ENCODE results near the gene B4GALNT3. TPM values are rescaled to one million over a fixed set of nuclear protein-coding genes. Genes with fewer than 3 reads are reported as not detected.
"Not testable (repeated sequence)": the region's sequence is repeated elsewhere in the genome, so short reads cannot be mapped to it uniquely, and the experiment has no call there.

Gene B4GALNT3
- total RNA-seq, 1 donor from 2014 or later: 65.3 TPM

DNA sequence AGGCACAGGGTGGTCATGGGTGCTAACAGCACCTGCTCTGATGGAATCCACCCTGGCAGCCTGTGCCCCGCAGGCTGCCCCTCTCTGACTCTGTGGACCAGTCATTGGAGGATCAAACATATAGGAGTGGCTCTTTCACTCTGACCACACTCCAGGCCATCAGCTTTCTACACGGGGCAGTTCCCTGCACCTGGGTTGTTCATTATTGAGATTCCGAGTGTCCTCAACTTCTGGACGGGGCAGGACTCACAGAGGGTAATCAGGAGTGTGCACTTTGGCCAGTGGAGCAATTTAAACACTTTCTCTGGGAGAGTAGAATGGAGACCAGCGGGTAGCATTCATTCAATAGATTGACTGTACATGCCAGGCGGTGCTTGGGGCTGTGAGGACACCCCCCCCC is 108.7 kb downstream of the B4GALNT3 start:
- DNase-seq (ENCODE audit: low spot score): no peak
- intact Hi-C loops (cut with DNase I): loop anchor here (10.0 kb wide), 2 partner anchors 316 to 536 kb away; no protein-coding TSS in a partner anchor

DNA sequence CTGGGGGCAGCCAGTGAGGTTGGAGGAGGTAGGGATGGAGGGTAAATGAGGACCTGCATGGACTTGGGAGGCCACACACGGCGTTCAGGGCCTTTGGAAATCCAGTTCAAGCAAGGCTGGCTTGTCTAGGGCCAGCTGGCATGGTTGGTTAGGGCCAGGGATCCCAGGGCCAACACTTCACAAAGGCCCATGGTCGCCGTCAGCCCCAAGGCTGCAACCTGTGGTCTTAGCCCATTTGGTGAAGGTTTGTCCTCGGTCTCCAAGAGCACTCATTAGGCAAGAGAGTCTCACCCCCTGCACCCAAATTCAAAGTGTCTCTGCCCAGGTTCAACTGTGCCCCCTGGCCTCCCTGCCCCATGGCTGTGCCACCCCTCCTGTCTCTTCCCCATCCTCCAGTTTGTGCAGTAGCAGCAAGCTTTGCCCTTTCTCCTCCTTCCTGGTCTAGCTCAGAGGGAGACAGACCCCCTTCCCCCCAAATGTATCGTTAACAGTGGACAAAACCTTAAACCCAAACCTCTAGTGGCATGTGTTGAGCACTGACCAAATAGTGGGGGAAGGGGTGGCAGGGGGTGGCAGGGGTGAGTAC is 109.4 kb downstream of the B4GALNT3 start:
- intact Hi-C loops (cut with DNase I): loop anchor here (10.0 kb wide), 2 partner anchors 316 to 536 kb away; no protein-coding TSS in a partner anchor
- DNase-seq (ENCODE audit: low spot score): peak; percentile 57

DNA sequence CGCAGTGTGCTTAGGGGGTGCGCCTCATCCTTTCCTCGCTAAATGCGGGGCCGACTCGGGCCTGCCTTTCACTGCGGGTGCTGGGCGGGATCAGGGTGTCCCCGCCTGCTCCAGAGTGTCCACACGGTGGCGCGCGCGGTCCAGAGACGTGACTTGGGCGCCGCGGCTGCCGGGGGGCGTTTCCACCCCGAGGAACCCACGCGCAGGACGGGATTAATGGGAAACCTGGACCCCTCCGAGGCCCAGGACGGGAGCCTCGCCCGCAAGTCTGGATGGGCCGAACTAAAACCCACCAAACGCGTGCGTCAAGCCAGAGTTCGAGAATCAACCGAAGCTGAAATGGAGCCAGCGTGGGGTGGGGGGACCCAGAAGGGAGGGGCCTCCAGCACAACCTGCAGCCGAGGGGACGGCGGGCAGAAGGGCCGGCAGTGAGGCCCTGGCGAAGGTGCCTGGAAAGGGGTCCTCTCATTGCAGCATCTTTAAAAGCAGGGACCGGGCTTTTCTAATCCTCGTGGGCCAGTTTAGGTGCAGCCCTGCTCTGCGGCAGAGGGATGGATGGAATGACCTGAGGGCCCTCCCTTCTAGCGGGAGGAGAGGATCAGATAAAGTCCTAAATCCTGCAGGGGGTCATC is 110.2 kb downstream of the B4GALNT3 start:
- peak; percentile 93 for DNase-seq (ENCODE audit: low spot score)
- intact Hi-C loops (cut with DNase I): loop anchor here (2.0 to 10.0 kb wide), 7 partner anchors 77 to 1015 kb away; partner anchors contain the start of genes RAD52 and WNK1

DNA sequence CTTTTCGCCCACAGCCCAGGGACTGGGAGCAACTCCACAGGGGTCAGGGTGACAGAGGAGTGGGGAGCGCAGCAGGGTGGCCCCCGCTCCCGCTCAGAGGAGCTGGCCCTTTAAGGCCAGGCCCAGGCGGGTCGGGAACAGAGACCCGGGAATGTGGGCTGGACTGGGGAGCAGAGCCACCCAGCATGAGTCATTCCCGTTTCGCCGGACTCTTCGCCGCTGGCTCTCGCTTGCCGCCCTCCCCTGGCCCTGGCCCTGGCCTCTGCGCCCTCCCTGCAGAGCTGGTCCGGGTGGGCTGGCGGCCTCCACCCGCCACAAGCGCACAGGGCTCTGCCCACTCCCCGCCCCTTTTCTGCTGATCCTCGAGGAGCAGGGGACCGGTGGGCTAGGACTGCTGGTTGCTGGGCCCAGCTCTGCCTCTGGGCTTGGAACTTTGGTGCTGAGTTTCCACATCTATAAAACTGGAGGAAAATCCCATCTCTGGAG is 110.7 kb downstream of the B4GALNT3 start:
- peak; percentile 90 for DNase-seq (ENCODE audit: low spot score)
- intact Hi-C loops (cut with DNase I): loop anchor here (2.0 to 10.0 kb wide), 5 partner anchors 76 to 1014 kb away; partner anchors contain the start of genes RAD52 and WNK1

DNA sequence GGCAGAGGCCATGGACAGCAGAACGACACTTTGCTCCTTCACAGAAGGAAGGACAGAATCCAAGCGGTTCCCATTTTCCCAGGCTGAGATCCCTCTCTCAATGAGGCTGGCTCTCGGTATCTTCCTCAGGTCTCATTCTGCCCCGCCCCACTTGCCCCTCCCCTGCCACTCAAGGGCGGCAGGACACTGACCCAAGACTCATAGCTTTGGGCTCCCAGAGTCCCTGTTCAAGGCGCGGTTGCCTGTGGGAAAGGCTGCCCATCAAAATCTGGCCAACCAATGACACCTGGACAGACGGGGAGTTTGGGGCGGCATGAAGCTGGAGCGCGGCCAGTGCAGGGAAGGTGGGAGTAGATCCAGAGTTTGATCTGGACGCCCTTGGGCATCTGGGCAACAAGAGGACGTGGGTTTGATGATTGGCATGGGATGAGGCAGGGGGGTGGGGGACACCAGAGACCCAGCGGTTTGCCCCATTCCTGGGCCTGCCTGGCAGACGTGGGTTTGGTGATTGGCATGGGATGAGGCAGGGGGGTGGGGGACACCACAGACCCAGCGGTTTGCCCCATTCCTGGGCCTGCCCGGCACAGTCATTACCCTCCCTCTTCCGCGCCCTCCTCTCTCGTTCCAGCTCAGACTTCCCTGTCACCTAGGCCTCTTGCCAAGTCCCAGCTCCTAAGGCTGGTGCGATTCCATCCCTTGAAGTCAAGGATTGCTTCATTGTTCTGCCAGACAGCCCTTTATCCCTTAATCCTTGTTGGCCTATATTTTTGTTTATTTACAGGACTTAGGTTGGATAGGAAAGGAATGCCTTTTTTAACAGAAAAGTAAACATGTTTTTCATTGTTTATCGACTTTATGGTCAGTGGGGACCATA is 111.4 kb downstream of the B4GALNT3 start:
- DNase-seq (ENCODE audit: low spot score): no peak
- intact Hi-C loops (cut with DNase I): loop anchor here (2.0 to 10.0 kb wide), 5 partner anchors 76 to 1014 kb away; partner anchors contain the start of genes RAD52 and WNK1

DNA sequence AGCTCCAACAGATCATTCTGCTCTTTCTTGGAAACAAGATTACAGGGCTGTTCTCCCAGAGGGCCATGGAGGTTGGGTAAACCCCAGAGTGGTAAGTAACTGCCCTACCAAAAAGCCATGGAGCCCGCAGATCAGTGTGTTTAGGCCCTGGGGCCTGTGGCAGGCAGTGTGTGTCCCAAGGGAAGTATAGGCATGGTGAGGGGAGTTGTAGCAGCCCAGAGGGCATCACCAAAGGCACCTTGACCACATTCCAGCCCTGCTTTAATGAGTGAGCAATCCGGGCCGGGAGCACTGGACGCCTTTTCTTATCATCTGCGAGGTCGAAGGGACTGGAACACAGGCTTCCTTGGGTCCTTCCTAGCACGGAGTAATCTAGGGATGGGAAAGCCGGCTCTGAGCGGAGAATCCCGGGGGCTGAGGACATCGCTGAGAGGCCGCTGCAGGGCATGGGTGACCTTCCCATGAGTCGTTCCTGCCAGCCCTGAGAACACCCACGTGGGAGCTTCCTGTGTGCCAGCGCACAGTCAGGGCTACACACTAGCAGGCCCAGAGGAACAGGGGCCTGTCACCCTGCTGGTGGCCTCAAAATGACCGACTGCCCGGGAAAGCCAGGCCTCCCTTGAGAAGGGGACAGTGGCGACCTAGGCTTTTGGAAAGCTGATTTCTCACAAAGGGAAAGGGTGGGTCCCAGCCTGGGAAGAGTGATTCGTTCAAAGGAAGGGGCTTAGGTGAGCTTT is 112.2 kb downstream of the B4GALNT3 start:
- DNase-seq (ENCODE audit: low spot score): peak; percentile 83
- intact Hi-C loops (cut with DNase I): loop anchor here (2.0 to 10.0 kb wide), 5 partner anchors 75 to 1013 kb away; partner anchors contain the start of genes RAD52 and WNK1

DNA sequence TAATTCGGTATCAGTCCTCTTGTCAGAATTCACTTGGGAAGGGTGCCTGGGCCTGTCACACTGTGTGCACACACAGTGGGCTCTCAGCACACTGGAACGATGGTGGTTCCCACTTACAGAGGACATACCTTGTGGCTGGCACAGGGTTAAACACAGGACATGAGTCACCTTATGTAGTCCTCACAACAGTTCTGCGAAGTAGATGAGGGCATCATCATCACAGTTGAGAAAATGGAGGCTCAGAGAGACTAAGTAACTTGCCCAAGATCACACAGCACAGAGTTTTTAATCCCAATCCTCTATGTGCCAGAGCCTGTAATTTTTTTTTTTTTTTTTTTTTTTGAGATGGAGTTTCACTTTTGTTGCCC is 112.8 kb downstream of the B4GALNT3 start:
- DNase-seq (ENCODE audit: low spot score): no peak
- intact Hi-C loops (cut with DNase I): loop anchor here (10.0 kb wide), 1 partner anchor 1012 kb away; no protein-coding TSS in a partner anchor

DNA sequence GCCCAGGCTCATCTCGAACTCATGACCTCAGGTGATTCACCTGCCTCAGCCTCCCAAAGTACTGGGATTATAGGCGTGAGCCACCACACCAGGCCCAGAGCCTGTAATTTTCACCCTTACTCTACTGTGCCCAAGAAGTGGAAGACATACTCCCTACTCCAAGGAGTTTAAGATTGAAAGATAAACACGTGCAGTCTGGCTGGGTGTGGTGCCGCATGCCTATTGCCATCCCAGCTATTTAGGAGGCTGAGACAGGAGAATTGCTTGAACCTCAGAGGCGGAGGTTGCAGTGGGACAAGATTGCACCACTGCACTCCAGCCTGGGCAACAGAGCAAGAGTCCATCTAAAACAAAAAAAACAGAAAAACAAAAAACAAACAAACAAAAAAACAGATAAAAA is 113.5 kb downstream of the B4GALNT3 start:
- intact Hi-C loops (cut with DNase I): loop anchor here (10.0 kb wide), 1 partner anchor 1012 kb away; no protein-coding TSS in a partner anchor
- DNase-seq (ENCODE audit: low spot score): no peak

DNA sequence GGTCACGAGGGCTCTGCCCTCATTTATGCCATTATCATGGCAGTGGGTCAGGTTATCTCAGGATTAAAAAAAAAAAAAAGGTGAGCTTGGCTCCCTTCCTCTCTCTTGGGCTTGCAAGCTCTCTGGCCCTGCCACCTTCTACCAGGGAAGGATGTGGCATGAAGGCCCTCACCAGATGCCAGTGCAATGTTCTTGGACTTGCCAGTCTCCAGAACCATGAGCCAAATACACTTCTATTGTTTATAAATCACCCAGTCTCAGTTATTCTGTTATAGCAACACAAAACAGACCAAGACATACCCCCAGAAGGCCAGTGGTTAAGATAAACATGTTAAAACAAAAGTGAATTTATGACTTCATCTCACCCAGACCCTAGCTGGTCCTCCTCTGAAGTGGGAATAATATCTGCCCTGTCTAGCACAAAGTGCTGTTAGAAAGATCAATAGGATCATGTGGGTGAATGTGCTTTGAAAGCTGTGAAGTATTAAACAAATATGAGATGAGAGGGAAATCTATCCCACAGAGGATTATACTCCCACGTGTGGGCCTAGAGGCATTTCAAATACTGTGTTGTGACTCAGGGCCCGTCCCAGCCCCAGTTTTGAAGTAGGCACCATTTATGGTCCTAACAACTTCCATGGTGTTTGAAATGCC is 114.9 kb downstream of the B4GALNT3 start:
- DNase-seq (ENCODE audit: low spot score): no peak
- intact Hi-C loops (cut with DNase I): loop anchor here (1.0 to 10.0 kb wide), 2 partner anchors 70 to 1010 kb away; no protein-coding TSS in a partner anchor

DNA sequence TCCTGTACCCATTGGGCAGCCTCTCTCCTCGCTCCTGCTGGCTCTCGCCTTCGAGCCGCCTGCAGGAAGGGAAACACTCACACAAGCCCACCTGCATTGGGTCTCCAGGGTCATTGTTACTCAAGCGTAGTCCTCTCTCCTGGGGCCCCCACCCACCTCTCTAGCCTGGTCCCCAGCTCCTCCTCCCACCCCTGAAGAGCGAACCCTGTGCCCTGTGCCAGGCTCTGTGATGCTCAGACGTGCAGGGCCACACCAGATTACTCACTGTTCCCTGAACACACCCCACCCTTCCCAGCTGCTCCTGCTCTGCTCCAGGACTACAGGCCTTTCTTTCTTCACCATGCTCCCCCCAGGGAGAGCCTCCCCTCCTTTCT is 115.4 kb downstream of the B4GALNT3 start:
- intact Hi-C loops (cut with DNase I): loop anchor here (1.0 to 10.0 kb wide), 2 partner anchors 69 to 1010 kb away; no protein-coding TSS in a partner anchor
- no peak for DNase-seq (ENCODE audit: low spot score)

DNA sequence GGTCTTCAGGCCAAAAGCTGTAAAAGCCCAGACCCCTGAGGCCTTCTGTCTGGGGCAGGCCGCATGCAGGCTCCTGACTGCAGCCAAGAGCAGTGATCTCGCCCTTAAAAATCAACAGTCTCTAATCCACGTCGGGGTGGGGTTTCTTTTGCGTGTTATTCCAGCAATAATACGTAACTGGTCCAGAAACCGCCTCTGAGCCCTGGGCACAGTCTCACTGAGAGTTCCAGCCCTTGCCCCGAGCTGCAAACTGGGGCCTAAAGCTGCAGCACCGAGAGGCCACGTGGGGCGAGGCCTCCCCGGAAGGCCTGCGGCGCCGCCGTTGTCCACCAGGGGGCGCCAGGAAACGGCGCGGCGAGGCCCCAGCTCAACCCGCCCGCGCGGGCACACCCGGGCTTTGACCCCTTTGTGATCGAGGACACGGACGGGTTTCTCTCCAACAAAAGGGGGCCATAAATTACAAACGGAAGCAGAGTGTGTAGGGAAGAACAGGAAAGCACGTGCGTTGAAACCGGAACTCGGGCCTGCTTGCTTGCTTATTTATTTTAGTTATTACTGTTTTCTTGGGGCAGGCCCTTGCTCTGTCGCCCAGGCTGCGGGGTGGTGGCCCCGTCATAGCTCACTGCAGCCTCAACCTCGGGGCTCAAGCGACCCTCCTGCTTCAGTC is 116.3 kb downstream of the B4GALNT3 start:
- DNase-seq (ENCODE audit: low spot score): peak; percentile 94
- intact Hi-C loops (cut with DNase I): loop anchor here (1.0 to 10.0 kb wide), 3 partner anchors 68 to 1009 kb away; no protein-coding TSS in a partner anchor

DNA sequence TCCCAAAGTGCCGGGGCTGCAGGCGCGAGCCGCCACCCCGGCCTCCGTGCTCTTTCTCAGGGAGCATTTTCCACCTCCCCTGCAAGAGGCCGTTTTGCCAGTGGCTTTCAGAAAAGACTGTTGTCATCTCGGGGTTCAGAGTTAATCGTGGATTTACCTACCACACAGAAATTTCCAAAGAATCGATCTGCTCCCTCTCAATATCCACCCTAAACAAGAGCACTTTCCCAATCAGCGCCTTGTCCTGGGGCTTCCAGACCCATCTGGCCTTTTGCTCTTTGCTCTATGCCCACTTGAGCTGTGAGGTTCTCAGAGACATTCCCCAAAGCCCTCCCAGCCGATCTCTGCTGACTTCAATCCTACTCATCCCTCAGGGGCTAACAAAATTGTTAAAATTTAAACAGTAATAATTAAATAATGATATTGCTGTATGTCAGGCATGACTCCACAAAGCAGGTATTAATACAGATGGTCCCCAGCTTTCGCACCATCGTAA is 116.9 kb downstream of the B4GALNT3 start:
- intact Hi-C loops (cut with DNase I): loop anchor here (1.0 to 10.0 kb wide), 2 partner anchors 175 to 1008 kb away; no protein-coding TSS in a partner anchor
- DNase-seq (ENCODE audit: low spot score): no peak

DNA sequence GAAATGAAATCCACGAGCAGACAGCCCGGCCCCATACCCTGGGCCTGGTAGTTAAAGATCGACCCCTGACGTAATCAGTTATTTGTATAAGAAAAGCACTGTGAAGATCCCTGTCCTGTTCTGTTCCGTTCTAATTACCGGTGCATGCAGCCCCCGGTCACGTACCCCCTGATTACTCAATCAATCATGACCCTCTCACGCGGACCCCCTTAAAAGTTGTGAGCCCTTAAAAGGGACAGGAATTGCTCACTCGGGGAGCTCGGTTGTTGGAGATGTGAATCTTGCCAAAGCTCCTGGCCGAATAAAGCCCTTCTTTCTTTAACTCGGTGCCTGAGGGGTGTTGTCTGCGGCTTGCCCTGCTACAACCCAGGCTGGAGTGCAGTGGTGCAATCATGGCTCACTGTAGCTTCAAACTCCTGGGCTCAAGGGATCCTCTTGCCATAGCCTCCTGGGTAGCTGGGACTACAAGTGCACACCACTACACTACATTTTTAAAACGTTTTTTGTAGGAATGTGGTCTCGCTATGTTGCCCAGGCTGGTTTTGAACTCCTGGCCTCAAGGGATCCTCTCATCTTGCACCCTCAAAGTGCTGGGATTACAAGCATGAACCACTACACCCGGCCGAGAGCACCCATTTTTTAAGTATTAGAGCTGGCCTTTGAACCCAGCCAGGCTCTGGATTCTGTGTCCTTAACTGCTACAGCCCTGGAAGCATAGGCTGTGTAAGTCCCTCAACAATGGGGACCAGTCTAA is 118.4 kb downstream of the B4GALNT3 start:
- intact Hi-C loops (cut with DNase I): loop anchor here (10.0 kb wide), 1 partner anchor 1007 kb away; no protein-coding TSS in a partner anchor
- not testable (repeated sequence) for DNase-seq (ENCODE audit: low spot score)

DNA sequence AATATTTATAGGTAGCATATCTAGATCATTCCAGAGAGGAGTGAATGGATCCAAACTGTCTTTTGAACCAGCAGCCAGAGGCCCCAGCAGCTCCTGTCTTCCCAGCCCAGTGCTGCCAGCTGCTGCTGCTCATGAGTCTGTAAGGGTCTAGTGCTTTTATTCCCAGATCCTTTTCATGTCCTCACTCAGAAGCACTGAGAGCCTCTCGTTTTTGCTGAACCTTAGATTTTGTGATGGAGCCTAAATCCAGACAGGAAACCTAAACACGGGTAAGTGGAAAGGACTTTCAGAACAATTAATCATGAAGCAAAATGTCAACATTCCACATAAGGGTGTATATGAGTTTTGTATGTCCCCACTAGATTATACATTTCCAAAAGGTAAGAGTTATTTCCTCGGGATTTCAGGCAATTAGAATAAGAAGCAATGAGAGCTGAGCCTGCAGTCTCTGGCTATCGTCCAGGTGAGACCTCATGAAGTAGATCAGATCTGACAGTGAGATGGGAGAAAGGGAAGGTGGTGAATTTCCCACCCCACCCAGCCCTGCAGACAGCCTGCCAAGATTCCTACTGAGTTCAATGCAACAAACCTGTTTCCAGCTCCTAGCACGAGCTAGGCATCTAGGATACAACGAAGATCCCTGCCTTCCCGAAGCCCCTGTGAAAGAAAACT is 119.1 kb downstream of the B4GALNT3 start:
- intact Hi-C loops (cut with DNase I): loop anchor here (10.0 kb wide), 1 partner anchor 1006 kb away; no protein-coding TSS in a partner anchor
- no peak for DNase-seq (ENCODE audit: low spot score)

DNA sequence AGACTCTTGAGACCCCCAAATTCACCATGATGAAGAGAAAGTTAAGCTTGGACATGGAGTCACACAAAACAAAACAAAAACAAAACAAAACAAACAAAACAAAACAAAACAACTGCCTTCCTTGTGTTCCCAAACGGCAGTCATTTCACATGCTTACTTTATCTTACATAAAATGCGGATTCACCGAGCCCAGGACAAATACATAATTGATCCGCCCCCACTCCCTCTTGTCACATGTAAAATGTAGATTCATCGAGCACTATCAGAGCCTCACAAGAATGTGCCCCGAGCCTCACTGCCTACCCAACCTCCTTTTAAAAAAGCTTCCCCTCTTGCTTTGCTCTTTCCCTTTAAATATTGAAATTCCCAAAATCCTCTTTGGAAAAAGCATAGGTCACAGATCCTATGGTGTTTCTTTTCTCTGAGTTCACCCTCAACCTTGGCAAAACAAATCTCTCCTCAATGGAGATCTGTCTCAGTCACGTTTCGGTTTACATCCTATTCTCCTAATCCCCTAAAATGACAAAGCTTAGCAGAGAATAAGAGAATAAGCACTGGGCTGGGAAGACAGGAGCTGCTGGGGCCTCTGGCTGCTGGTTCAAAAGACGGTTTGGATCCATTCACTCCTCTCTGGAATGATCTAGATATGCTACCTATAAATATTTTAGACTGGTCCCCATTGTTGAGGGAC is 119.8 kb downstream of the B4GALNT3 start:
- DNase-seq (ENCODE audit: low spot score): no peak

DNA sequence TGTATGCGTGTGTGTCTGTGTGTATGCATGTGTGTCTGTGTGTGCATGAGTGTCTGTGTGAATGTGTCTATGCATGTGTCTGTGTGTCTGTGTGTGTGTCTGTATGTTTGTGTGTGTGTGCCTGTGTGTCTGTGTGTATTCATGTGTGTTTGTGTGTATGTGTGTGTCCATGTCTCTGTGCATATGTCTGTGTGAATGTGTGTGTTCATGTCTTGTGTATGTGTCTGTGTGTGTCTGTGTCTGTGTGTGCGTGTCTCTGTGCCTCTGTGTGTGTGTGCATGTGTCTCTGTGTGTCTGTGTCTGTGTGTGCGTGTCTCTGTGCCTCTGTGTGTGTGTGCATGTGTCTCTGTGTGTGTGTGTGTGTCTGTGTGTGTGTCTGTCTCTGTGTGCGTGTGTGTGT is 121.1 kb downstream of the B4GALNT3 start:
- intact Hi-C loops (cut with DNase I): no loop called here
- DNase-seq (ENCODE audit: low spot score): no peak

More for the DNA sequence above, 119.8 kb downstream of the B4GALNT3 start:
- intact Hi-C loops (cut with DNase I): loop anchor here (10.0 kb wide), 1 partner anchor 1005 kb away; no protein-coding TSS in a partner anchor
